ENCODE results near the gene ONECUT2.

Gene ONECUT2

DNA sequence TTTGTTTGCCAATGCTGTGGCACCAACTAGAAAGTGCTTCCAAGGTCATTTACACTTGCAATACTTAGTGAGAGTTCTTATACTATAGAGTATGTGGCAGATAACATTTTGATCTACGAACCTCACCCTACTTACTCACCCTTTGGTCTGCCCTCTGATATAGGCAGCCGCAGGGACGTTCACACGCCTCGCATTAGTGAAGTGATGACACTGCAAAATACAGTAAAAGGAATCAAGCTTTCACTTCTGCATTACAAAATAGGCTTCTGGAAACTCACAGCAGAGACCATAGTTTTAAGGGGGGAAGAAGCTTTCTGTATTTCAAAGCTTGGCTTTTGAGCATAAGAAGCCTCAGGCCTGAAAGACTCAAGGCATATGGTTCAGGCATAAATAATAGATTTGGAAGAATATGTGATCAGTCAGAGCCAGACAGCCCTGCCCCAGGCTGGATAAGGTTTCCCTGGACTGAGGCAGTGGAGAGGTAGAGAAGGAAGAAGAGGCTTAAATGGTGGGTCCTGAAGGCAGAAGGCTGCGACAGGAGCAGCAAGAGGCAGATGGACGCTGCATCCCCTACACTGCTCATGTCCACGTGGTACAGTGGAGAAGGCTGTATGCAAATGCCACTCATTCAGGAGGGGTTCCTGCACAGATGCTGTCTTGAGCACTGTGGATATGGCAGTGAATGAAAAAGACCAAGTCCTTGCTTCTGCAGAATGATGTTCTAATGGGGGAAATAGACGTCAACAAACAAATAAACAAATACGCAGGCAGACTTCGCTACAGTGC, 88.2 kb downstream of the ONECUT2 start:
- Histone ChIP-seq H3K9ac (no peak overlapping the region), H3K4me2 (no peak overlapping the region), H4K20me1 (no peaks in the 10 kb centered on the region), H3K36me3 (no peaks in the 10 kb centered on the region), H3K4me3 (no peak overlapping the region), H3K27me3 (no peaks in the 10 kb centered on the region), H3K9me3 (peaks cover 13% of the 10 kb centered on the region; the same call in 1 of the 2 replicates), H3K4me1 (no peaks in the 10 kb centered on the region), H3K27ac (no peak overlapping the region)
- no peak for TF ChIP-seq Cebpa-rat (IDR thresholded peaks at IDR 0.05)

DNA sequence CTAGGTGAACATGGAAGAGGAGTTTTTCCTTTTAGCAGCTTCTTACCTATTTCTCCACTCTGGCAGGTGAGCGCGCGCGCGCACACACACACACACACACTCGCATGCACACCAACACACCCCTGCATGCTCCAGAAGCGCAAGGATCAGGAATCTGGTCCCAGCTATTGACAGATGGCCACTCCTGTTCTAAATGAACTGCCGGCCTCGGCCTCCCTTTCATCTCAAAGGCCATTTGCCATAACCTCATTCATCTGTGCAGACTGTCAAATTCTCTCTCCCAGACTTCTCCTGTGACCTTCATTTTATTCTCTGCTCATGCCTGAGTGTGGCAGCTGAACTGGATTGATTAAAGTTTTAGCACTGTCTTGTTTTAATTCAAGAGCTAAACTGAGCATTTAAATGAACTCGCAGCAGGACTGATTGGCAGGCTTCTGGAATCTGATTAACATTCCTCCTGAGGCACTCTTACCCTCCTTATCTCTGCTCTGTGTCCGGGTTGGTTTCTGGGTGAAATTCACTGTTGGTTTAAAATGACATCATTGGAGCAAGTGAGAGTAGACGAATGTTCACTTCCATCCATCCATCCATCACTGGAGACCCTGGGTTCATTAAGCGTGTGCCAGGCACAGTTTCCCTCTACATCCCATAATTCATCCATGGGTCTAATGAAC, 92.5 kb downstream of the ONECUT2 start:
- no peaks in the 10 kb centered on the region for H4K20me1 ChIP-seq
- no peak for TF ChIP-seq Cebpa-rat (IDR thresholded peaks at IDR 0.05)
- H3K4me3 ChIP-seq = no peak overlapping the region
- no peaks in the 10 kb centered on the region for H3K27me3 ChIP-seq
- H3K4me1 ChIP-seq = no peaks in the 10 kb centered on the region
- no peak overlapping the region for H3K4me2 ChIP-seq
- H3K36me3 ChIP-seq = no peaks in the 10 kb centered on the region
- H3K27ac ChIP-seq = no peak overlapping the region
- H3K9me3 ChIP-seq = peaks cover 13% of the 10 kb centered on the region; the same call in 1 of the 2 replicates
- H3K9ac ChIP-seq = no peak overlapping the region

DNA sequence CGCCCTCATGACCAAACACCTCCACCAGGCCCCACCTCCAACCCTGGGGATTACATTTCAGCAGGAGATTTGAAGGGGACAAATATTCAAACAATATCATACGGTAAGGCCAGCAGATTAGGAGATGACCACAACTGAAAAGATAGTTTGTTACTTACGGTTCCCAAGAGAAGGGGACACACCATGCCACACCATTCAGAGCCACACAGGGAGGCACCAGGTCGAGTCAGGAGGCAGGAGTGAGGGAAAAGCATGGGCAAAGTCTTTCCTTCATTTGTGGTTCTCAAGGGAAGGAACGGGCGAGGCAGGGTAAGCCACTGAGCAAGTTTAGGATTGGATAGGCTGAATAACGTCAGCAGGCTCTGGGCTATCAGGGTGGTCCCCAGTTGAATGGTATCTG, 94.0 kb downstream of the ONECUT2 start:
- no peak overlapping the region for H3K4me2 ChIP-seq
- no peaks in the 10 kb centered on the region for H3K4me1 ChIP-seq
- no peak overlapping the region for H3K4me3 ChIP-seq
- no peak overlapping the region for H3K9ac ChIP-seq
- H3K27me3 ChIP-seq = no peaks in the 10 kb centered on the region
- H3K9me3 ChIP-seq = peaks cover 13% of the 10 kb centered on the region; the same call in 1 of the 2 replicates
- no peak overlapping the region for H3K27ac ChIP-seq
- no peak for TF ChIP-seq Cebpa-rat (IDR thresholded peaks at IDR 0.05)
- no peaks in the 10 kb centered on the region for H3K36me3 ChIP-seq
- H4K20me1 ChIP-seq = no peaks in the 10 kb centered on the region

DNA sequence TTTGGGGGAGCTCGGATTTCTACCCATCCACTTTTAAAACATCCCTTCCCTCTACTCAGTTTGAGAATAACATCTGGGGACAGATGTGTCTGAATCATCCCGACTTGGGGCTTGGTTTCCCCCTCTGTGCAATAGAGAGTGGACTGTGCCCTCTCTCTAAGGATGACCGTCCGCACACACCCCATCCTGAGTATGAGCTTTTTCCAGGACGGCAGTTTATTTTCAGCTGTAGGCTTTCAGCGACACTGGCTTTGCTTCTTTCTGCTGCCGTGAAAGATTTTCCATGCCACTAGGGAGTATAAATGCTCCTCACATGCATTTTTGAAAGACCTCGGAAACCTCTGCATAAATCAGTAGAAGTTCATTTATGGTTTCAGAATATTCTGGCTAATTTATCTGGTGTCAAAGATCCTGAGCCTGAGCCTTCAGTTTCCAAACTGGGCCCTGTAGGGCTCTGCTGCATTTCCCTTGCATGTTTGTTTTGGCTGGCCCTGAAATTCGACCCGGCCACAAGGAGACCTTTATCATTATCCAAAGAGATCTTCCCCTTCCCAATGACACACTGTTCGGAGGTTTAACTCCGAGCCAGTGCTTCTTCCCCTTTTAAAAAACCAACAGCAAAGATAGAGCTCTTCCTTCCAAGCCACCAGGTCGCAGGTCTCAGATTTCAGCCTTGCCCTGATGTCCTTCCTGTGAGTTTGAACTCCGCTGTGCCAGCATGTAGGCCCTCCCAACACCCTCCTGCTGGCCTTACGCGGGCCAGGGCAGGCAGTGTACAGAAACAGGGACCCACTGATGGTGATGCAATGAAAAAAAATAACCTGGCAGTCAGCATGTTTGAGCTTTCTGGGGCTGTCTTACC, 98.1 kb downstream of the ONECUT2 start:
- H3K9me3 ChIP-seq = no peaks in the 10 kb centered on the region
- no peaks in the 10 kb centered on the region for H3K36me3 ChIP-seq
- H4K20me1 ChIP-seq = no peaks in the 10 kb centered on the region
- TF ChIP-seq Cebpa-rat (IDR thresholded peaks at IDR 0.05) = no peak
- H3K9ac ChIP-seq = no peak overlapping the region
- H3K27ac ChIP-seq = no peak overlapping the region
- no peak overlapping the region for H3K4me3 ChIP-seq
- no peaks in the 10 kb centered on the region for H3K4me1 ChIP-seq
- H3K4me2 ChIP-seq = no peak overlapping the region
- H3K27me3 ChIP-seq = no peaks in the 10 kb centered on the region

DNA sequence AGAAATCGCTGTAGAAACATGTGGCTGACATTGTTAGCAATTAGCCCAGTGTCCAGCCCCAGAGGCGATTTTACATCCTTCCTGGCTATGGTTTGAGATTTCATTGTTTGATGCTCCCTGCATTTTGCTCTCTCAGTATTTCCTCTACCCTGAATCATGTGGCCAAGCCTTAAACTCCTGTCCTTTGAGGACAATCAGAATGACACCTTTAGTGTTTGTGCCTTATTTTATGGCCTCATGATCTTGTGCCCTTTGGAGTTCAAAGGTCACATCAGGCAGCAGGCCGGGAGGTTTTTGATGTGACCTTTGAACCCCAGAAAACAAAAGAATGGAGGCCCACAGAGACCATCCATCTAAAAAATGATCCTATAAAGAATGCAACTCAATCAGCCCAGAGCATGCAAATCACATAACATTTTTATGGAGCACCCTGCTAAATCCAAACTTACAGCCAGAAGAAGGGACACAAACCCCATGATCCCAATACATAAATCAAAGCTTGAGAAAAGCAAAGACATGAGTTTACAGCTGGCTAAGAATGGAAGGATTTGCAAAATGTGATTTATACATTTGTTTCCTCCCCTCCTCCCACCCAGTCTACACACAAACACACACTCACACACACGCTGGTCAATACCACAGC, 98.8 kb downstream of the ONECUT2 start:
- H3K9me3 ChIP-seq = no peaks in the 10 kb centered on the region
- H4K20me1 ChIP-seq = no peaks in the 10 kb centered on the region
- no peaks in the 10 kb centered on the region for H3K4me1 ChIP-seq
- no peak overlapping the region for H3K27ac ChIP-seq
- no peak overlapping the region for H3K9ac ChIP-seq
- H3K4me3 ChIP-seq = no peak overlapping the region
- H3K36me3 ChIP-seq = no peaks in the 10 kb centered on the region
- H3K4me2 ChIP-seq = no peak overlapping the region
- no peak for TF ChIP-seq Cebpa-rat (IDR thresholded peaks at IDR 0.05)
- H3K27me3 ChIP-seq = no peaks in the 10 kb centered on the region

- H3K36me3 ChIP-seq = no peaks in the 10 kb centered on the region
- no peaks in the 10 kb centered on the region for H4K20me1 ChIP-seq
- no peaks in the 10 kb centered on the region for H3K9me3 ChIP-seq
- no peaks in the 10 kb centered on the region for H3K27me3 ChIP-seq
- no peak overlapping the region for H3K4me2 ChIP-seq
- TF ChIP-seq Cebpa-rat (IDR thresholded peaks at IDR 0.05) = no peak
- H3K4me1 ChIP-seq = no peaks in the 10 kb centered on the region
- no peak overlapping the region for H3K9ac ChIP-seq
- H3K27ac ChIP-seq = no peak overlapping the region
- H3K4me3 ChIP-seq = no peak overlapping the region
Measured at GRCh38 chr18:57534511-57534909, 99.3 kb downstream of the ONECUT2 start.

DNA sequence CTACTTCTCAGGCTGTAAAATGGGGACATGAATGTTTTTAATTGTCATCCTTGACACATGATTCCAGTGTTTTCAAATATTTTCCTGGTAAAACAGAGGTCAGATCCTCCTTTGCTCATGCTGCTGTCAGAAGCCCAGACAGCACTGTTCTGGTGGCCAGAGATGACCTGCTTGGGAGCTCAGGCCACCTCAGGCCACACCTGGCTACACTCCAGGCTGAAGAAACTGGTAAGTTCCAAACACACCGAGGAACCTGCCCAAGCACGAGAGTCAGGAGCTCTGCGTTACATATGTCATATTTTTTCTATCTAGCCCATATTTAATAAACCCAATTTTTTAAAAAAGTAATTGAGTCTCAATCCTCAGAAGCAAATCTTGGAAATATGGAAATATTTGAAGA, 103.4 kb downstream of the ONECUT2 start:
- no peak overlapping the region for H3K4me2 ChIP-seq
- no peak for TF ChIP-seq Cebpa-rat (IDR thresholded peaks at IDR 0.05)
- H3K9ac ChIP-seq = no peak overlapping the region
- no peaks in the 10 kb centered on the region for H4K20me1 ChIP-seq
- H3K4me3 ChIP-seq = no peak overlapping the region
- H3K4me1 ChIP-seq = no peaks in the 10 kb centered on the region
- no peaks in the 10 kb centered on the region for H3K36me3 ChIP-seq
- no peaks in the 10 kb centered on the region for H3K9me3 ChIP-seq
- H3K27ac ChIP-seq = no peak overlapping the region
- H3K27me3 ChIP-seq = no peaks in the 10 kb centered on the region

DNA sequence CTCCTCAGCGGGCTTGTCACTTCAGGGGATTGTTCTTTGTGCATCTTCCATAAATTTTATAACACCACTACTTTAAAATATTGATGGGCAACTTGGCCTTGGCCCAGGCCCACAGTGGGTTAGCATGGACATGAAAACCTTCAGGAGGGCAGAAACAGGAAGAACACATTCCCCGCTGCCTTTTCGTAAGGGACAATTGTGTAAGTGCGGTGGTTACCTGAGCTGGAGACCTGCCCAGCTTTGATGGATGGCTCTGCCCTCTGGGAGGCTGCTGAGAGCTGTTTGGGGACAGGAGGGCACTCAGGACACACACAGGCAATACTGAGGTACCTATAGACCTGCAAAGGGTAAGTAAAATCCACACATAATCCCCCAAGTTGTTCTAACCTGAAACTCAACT, 104.5 kb downstream of the ONECUT2 start:
- Histone ChIP-seq H3K4me1 (peaks cover 3% of the 10 kb centered on the region), H3K27me3 (no peaks in the 10 kb centered on the region), H3K36me3 (no peaks in the 10 kb centered on the region), H3K9ac (no peak overlapping the region), H3K27ac (no peak overlapping the region), H3K9me3 (no peaks in the 10 kb centered on the region), H3K4me2 (no peak overlapping the region), H3K4me3 (no peak overlapping the region), H4K20me1 (no peaks in the 10 kb centered on the region)
- TF ChIP-seq Cebpa-rat (IDR thresholded peaks at IDR 0.05) = no peak
